LNCAP (cell line): ENCODE results near the gene SLC32A1.

Experiments
- TF ChIP-seq, protein P1 (sequence below): fragments of 450-650 bp; IDR thresholded peaks from 2 replicates; pipeline ENCODE4 v1.5.1; 2017; ENCODE audit warnings: mild to moderate bottlenecking

SLC32A1 gene

DNA sequence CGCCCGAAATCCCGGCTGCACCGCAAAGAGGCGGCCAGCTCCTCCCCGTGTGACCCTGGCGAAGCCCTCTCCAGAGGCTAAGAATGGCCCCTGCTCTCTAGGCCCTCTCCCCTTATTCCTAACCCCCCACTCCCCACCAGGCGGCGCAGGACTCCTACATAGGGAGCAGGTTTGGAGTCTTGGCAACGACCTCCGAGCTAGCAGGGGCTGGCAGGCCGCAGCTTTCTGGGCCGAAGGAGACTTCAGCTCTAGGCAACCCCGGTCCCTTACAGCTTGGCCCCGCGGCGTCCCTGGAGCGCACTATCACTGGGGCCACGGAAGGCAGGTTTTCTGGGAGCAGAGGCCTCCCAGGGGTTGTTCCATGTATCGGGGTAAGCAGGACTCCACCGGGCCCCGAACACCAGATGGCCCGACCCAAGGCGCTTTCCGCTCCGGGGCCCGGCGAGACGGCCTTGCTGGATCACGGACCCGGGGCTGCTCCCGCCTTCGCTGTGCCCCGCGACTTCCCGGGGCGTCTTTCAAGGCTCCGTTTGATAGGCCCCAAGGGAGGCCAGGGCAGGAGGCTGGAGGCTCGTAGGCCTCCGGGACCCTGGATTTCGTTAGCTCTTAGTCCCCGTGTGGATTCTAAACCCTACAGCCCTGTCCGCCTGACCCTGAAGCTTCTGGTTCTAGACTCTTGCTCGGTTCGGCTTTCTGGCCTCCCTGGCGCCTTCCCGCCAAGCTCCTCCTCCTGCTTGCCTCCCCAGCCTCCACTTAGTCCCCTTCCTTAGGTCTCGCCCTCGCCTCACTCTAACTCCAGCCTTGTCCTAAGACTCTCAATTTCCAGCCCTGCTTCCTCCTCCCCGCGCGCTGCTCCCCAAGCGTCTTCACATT, 1.9 kb downstream of the SLC32A1 start:
- TF ChIP-seq, protein P1, sequence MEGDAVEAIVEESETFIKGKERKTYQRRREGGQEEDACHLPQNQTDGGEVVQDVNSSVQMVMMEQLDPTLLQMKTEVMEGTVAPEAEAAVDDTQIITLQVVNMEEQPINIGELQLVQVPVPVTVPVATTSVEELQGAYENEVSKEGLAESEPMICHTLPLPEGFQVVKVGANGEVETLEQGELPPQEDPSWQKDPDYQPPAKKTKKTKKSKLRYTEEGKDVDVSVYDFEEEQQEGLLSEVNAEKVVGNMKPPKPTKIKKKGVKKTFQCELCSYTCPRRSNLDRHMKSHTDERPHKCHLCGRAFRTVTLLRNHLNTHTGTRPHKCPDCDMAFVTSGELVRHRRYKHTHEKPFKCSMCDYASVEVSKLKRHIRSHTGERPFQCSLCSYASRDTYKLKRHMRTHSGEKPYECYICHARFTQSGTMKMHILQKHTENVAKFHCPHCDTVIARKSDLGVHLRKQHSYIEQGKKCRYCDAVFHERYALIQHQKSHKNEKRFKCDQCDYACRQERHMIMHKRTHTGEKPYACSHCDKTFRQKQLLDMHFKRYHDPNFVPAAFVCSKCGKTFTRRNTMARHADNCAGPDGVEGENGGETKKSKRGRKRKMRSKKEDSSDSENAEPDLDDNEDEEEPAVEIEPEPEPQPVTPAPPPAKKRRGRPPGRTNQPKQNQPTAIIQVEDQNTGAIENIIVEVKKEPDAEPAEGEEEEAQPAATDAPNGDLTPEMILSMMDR, result peak; percentile 30; the same call in 1 of the 2 replicates

DNA sequence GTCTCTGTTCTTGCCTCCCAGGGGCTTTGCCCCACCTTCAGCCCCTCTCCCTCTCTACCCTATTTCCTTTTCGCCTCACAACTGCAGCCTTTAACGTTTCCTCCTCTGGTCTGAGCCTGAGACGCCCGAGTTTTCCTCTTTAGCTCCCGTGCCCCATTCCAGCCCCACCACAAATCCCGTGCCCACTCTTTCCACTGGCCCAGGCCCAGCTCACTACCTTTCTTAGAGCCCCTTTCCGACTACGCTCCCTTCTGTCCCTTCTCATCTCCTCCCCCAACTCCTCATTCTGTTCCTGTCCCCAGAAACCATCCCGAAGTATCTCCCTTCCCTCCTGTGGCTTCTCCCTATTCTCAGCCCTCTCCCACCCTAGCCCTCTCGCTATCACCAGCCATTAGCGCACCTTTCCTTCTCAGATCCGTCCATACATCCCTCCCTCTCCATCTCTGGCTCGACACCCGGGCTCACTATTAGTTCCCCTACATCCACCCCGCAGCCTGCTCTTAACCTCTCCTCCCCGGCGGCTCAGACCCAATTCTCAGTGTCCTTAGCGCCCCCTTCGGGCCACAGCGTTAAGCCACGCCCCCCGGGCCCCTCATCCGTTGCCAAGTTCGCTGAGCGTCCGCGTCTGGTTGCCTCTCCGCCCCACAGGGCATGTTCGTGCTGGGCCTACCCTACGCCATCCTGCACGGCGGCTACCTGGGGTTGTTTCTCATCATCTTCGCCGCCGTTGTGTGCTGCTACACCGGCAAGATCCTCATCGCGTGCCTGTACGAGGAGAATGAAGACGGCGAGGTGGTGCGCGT, 2.7 kb downstream of the SLC32A1 start:
- TF ChIP-seq, protein P1, result no peak; the same call in 1 of the 2 replicates

DNA sequence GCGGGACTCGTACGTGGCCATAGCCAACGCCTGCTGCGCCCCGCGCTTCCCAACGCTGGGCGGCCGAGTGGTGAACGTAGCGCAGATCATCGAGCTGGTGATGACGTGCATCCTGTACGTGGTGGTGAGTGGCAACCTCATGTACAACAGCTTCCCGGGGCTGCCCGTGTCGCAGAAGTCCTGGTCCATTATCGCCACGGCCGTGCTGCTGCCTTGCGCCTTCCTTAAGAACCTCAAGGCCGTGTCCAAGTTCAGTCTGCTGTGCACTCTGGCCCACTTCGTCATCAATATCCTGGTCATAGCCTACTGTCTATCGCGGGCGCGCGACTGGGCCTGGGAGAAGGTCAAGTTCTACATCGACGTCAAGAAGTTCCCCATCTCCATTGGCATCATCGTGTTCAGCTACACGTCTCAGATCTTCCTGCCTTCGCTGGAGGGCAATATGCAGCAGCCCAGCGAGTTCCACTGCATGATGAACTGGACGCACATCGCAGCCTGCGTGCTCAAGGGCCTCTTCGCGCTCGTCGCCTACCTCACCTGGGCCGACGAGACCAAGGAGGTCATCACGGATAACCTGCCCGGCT, 3.4 kb downstream of the SLC32A1 start:
- TF ChIP-seq, protein P1, result no peak

DNA sequence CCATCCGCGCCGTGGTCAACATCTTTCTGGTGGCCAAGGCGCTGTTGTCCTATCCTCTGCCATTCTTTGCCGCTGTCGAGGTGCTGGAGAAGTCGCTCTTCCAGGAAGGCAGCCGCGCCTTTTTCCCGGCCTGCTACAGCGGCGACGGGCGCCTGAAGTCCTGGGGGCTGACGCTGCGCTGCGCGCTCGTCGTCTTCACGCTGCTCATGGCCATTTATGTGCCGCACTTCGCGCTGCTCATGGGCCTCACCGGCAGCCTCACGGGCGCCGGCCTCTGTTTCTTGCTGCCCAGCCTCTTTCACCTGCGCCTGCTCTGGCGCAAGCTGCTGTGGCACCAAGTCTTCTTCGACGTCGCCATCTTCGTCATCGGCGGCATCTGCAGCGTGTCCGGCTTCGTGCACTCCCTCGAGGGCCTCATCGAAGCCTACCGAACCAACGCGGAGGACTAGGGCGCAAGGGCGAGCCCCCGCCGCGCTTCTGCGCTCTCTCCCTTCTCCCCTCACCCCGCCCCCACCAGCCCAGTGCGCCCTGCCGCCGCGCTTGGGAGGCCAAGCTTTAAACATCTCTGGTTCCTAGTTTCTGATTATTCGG, 4.0 kb downstream of the SLC32A1 start:
- TF ChIP-seq, protein P1, result no peak

DNA sequence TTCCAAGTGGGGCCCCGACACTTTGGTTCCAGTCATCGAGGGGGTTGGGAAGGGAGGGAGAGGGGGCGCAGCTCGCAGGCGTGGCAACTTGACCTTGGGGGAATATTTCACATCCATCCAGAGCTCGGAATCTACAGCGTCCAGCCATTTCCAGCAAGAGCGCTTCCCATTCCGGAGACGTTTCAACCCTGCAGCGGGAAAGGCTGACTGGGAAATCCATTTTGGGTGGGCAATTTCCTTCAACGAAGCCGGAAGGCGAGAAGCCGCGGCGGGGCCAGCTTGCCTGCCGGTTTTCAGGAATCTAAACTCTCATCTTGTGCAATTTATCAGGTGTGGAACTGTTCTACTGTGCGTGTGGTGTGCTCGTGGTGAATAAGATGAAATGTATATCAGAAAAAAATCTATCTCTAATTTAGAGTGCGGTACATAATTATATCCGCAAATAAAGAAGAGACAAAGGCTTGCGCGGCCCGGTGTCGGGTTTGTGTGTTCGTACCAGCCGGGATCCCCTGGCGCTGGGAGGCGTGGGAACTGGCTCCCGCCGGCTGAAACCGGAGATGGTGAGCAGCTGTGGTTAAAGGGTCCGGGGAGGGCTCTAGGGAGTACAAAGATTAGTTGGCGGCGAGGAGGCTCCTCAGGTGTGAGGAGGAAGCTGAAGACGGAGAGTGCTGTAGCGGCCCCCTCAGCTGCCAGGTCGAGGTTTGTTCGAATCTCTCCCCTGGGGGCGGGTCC, 4.8 kb downstream of the SLC32A1 start:
- TF ChIP-seq, protein P1, result no peak

DNA sequence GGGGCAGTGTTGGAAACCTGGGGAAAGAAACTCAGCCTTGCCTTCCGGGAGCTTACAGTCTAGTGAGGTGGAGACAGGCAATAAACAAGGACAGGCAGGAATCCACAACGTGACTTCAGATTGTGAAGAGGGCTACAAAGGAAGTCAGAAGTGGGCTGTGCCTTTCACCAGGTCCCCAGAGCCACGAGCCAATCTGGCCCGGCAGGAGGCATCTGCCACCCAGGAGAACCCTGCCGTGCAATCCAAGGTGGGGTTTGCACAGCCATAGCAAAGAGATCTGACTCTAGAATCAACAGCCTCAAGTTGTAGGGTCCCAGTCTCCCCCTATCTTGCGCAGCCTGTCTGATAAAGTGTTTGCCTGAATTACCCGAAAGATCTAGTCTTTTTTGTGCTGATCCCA, 5.5 kb downstream of the SLC32A1 start:
- TF ChIP-seq, protein P1, result no peak
